ENCODE measurements around the gene DACH1. TPM values are rescaled to one million over a fixed set of nuclear protein-coding genes. Genes with fewer than 3 reads are reported as not detected.

The DACH1 gene
- total RNA-seq, 4 donors from 2014 or later: 0.98 to 1.6 (median 1.0) TPM

- no peak for ATAC-seq
Measured at GRCh38 chr13:71460211-71460610, 406.8 kb downstream of the DACH1 start.

GRCh38 chr13:71459708-71460107 is 407.3 kb downstream of the DACH1 start:
- Histone ChIP-seq H3K9me3 (no peaks in the 10 kb centered on the region), H3K36me3 (no peaks in the 10 kb centered on the region), H3K27ac (no peak overlapping the region), H3K27me3 (no peaks in the 10 kb centered on the region), H3K4me3 (no peak overlapping the region), H3K4me1 (no peaks in the 10 kb centered on the region)
- TF ChIP-seq POLR2A (IDR thresholded peaks at IDR 0.05) (no peak), CTCF (IDR thresholded peaks at IDR 0.05 in 4 of 5, conservative IDR thresholded peaks at IDR 0.05 in 1 of 5) (no peak)
- in situ Hi-C loops (cut with MboI; ENCODE audit: low sequenced_read_pairs in 4 of 4): no loop called here
- no peak for DNase-seq
- ATAC-seq: no peak
- intact Hi-C loops (cut with DNase I; ENCODE audit: low total_unique reads): no loop called here

More at GRCh38 chr13:71460211-71460610, 406.8 kb downstream of the DACH1 start:
- no peak for DNase-seq
- H3K27ac ChIP-seq: no peak overlapping the region
- intact Hi-C loops (cut with DNase I; ENCODE audit: low total_unique reads) (no loop called here), in situ Hi-C loops (cut with MboI; ENCODE audit: low sequenced_read_pairs in 4 of 4) (no loop called here)
- no peaks in the 10 kb centered on the region for H3K36me3 ChIP-seq
- no peak overlapping the region for H3K4me3 ChIP-seq
- TF ChIP-seq POLR2A (IDR thresholded peaks at IDR 0.05) (no peak), CTCF (IDR thresholded peaks at IDR 0.05 in 4 of 5, conservative IDR thresholded peaks at IDR 0.05 in 1 of 5) (no peak)
- H3K9me3 ChIP-seq: no peaks in the 10 kb centered on the region
- no peaks in the 10 kb centered on the region for H3K4me1 ChIP-seq
- H3K27me3 ChIP-seq: no peaks in the 10 kb centered on the region

GRCh38 chr13:71457645-71458044 is 409.4 kb downstream of the DACH1 start:
- H3K36me3 ChIP-seq: no peaks in the 10 kb centered on the region

GRCh38 chr13:71456136-71456535 is 410.9 kb downstream of the DACH1 start:
- H3K4me3 ChIP-seq: no peak overlapping the region
- H3K27me3 ChIP-seq: no peaks in the 10 kb centered on the region
- H3K4me1 ChIP-seq: no peaks in the 10 kb centered on the region
- no peak overlapping the region for H3K27ac ChIP-seq
- intact Hi-C loops (cut with DNase I; ENCODE audit: low total_unique reads) (no loop called here), in situ Hi-C loops (cut with MboI; ENCODE audit: low sequenced_read_pairs in 4 of 4) (no loop called here)
- H3K9me3 ChIP-seq: no peaks in the 10 kb centered on the region
- no peaks in the 10 kb centered on the region for H3K36me3 ChIP-seq
- TF ChIP-seq CTCF (IDR thresholded peaks at IDR 0.05 in 4 of 5, conservative IDR thresholded peaks at IDR 0.05 in 1 of 5) (no peak), POLR2A (IDR thresholded peaks at IDR 0.05) (no peak)
- DNase-seq: no peak
- no peak for ATAC-seq

More at GRCh38 chr13:71457645-71458044, 409.4 kb downstream of the DACH1 start:
- Histone ChIP-seq H3K4me1 (no peaks in the 10 kb centered on the region), H3K9me3 (no peaks in the 10 kb centered on the region), H3K4me3 (no peak overlapping the region), H3K27ac (no peak overlapping the region), H3K27me3 (no peaks in the 10 kb centered on the region)
- DNase-seq (no peak), ATAC-seq (no peak)
- TF ChIP-seq CTCF (IDR thresholded peaks at IDR 0.05 in 4 of 5, conservative IDR thresholded peaks at IDR 0.05 in 1 of 5) (no peak), POLR2A (IDR thresholded peaks at IDR 0.05) (no peak)
- intact Hi-C loops (cut with DNase I; ENCODE audit: low total_unique reads) (no loop called here), in situ Hi-C loops (cut with MboI; ENCODE audit: low sequenced_read_pairs in 4 of 4) (no loop called here)

GRCh38 chr13:71454509-71454908 is 412.5 kb downstream of the DACH1 start:
- Histone ChIP-seq H3K4me3 (no peak overlapping the region), H3K27ac (no peak overlapping the region), H3K4me1 (no peaks in the 10 kb centered on the region), H3K36me3 (no peaks in the 10 kb centered on the region), H3K9me3 (no peaks in the 10 kb centered on the region), H3K27me3 (no peaks in the 10 kb centered on the region)
- in situ Hi-C loops (cut with MboI; ENCODE audit: low sequenced_read_pairs in 4 of 4) (no loop called here), intact Hi-C loops (cut with DNase I; ENCODE audit: low total_unique reads) (no loop called here)
- TF ChIP-seq POLR2A (IDR thresholded peaks at IDR 0.05) (no peak), CTCF (IDR thresholded peaks at IDR 0.05 in 4 of 5, conservative IDR thresholded peaks at IDR 0.05 in 1 of 5) (no peak)
- DNase-seq (no peak), ATAC-seq (no peak)
